H9 (cell line): Measurements from ENCODE around the gene ARSG. TPM values are rescaled to one million over a fixed set of nuclear protein-coding genes. Genes with fewer than 3 reads are reported as not detected.

Source experiments
- DNase-seq: peaks from one replicate; pipeline ENCODE4 v3.0.0-alpha.2; 2017
- H2AFZ ChIP-seq: one replicate; pipeline ENCODE4 v1.6.1; 2013; ENCODE audit warnings: mild to moderate bottlenecking, low read length, control low read depth, moderate library complexity
- H2AK5ac ChIP-seq: 2 replicates; pipeline ENCODE4 v1.6.1; 2013; ENCODE audit warnings: low read length, control low read depth, mixed read lengths; ENCODE audit not compliant: insufficient read length
- H2BK120ac ChIP-seq: one replicate; pipeline ENCODE4 v1.6.1; 2013; ENCODE audit warnings: low read depth, mild to moderate bottlenecking, low read length, control low read depth, inconsistent platforms; ENCODE audit not compliant: poor library complexity, severe bottlenecking
- H2BK12ac ChIP-seq: 2 replicates; pipeline ENCODE4 v1.6.1; 2013; ENCODE audit warnings: low read length, control low read depth, mixed read lengths, low read depth; ENCODE audit not compliant: insufficient read length
- H2BK15ac ChIP-seq: 2 replicates; pipeline ENCODE4 v1.6.1; 2013; ENCODE audit warnings: low read depth, low read length, control low read depth
- H2BK20ac ChIP-seq: one replicate; pipeline ENCODE4 v1.6.1; 2013; ENCODE audit warnings: low read depth, mild to moderate bottlenecking, low read length, control low read depth, inconsistent platforms; ENCODE audit not compliant: poor library complexity, severe bottlenecking
- H2BK5ac ChIP-seq: 2 replicates; pipeline ENCODE4 v1.6.1; 2013; ENCODE audit warnings: low read length, control low read depth, mixed read lengths; ENCODE audit not compliant: insufficient read length
- H3K14ac ChIP-seq: 2 replicates; pipeline ENCODE4 v1.6.1; 2013; ENCODE audit warnings: low read length, control low read depth; ENCODE audit not compliant: insufficient read depth
- H3K18ac ChIP-seq: 2 replicates; pipeline ENCODE4 v1.6.1; 2013; ENCODE audit warnings: low read depth, mild to moderate bottlenecking, mixed read lengths, low read length, control low read depth; ENCODE audit not compliant: insufficient read length
- H3K23ac ChIP-seq: 2 replicates; pipeline ENCODE4 v1.6.1; 2013; ENCODE audit warnings: low read length, control low read depth, mixed read lengths, low read depth; ENCODE audit not compliant: insufficient read length
- H3K23me2 ChIP-seq: 2 replicates; pipeline ENCODE4 v1.6.1; 2013; ENCODE audit warnings: low read depth, mild to moderate bottlenecking, mixed read lengths, low read length, control low read depth; ENCODE audit not compliant: insufficient read length, poor library complexity, severe bottlenecking
- H3K27ac ChIP-seq: 2 replicates; pipeline ENCODE4 v1.5.1; 2013; ENCODE audit warnings: low read length, control low read depth, mixed read lengths, low read depth; ENCODE audit not compliant: insufficient read length
- H3K27me3 ChIP-seq: 2 replicates; pipeline ENCODE4 v1.6.1; 2013; ENCODE audit warnings: low read length, control low read depth, inconsistent platforms; ENCODE audit not compliant: insufficient read depth
- H3K4ac ChIP-seq: 2 replicates; pipeline ENCODE4 v1.6.1; 2013; ENCODE audit warnings: low read depth, mild to moderate bottlenecking, control low read depth, inconsistent platforms, low read length, moderate library complexity
- H3K4me1 ChIP-seq: 2 replicates; pipeline ENCODE4 v1.6.1; 2013; ENCODE audit warnings: low read length, control low read depth, inconsistent platforms; ENCODE audit not compliant: insufficient read depth
- H3K4me2 ChIP-seq: 2 replicates; pipeline ENCODE4 v1.6.1; 2013; ENCODE audit warnings: low read length, control low read depth, mixed read lengths; ENCODE audit not compliant: insufficient read length, insufficient read depth
- H3K56ac ChIP-seq: 2 replicates; pipeline ENCODE4 v1.6.1; 2013; ENCODE audit warnings: low read depth, mild to moderate bottlenecking, mixed read lengths, low read length, control low read depth; ENCODE audit not compliant: insufficient read length
- H3K79me1 ChIP-seq: 2 replicates; pipeline ENCODE4 v1.6.1; 2013; ENCODE audit warnings: low read depth, mild to moderate bottlenecking, moderate library complexity, low read length, control low read depth, inconsistent platforms; ENCODE audit not compliant: insufficient read depth, poor library complexity, severe bottlenecking
- H3K79me2 ChIP-seq: 2 replicates; pipeline ENCODE4 v1.6.1; 2013; ENCODE audit warnings: low read length, control low read depth, inconsistent platforms; ENCODE audit not compliant: insufficient read depth
- H3K9ac ChIP-seq: 2 replicates; pipeline ENCODE4 v1.6.1; 2013; ENCODE audit warnings: low read length, control low read depth, mixed read lengths; ENCODE audit not compliant: insufficient read length; ENCODE audit errors: extremely low read depth
- H3K9me3 ChIP-seq: one replicate; pipeline ENCODE4 v1.6.1; 2013; ENCODE audit warnings: low read depth, low read length, inconsistent platforms; ENCODE audit not compliant: control insufficient read depth
- H3T11ph ChIP-seq: one replicate; pipeline ENCODE4 v1.6.1; 2013; ENCODE audit warnings: mild to moderate bottlenecking, low read length, control low read depth, inconsistent platforms
- H4K20me1 ChIP-seq: one replicate; pipeline ENCODE4 v1.6.1; 2013; ENCODE audit not compliant: control insufficient read depth, insufficient read length, insufficient read depth
- H4K5ac ChIP-seq: 2 replicates; pipeline ENCODE4 v1.6.1; 2013; ENCODE audit warnings: low read depth, mild to moderate bottlenecking, mixed read lengths, low read length, control low read depth; ENCODE audit not compliant: insufficient read length
- H4K8ac ChIP-seq: replicated peaks from 2 replicates; pipeline ENCODE4 v1.6.1; 2013; ENCODE audit warnings: low read length, control low read depth, mixed read lengths, low read depth; ENCODE audit not compliant: insufficient read length
- H4K91ac ChIP-seq: 2 replicates; pipeline ENCODE4 v1.6.1; 2013; ENCODE audit warnings: low read depth, mild to moderate bottlenecking, moderate library complexity, mixed read lengths, low read length, control low read depth; ENCODE audit not compliant: insufficient read length
- H3K27ac Mint-ChIP-seq, 3 experiments: 2 replicates in 2 of 3; 3 replicates in 1 of 3; pipeline ENCODE4 v1.8.0; 2020 to 2021; ENCODE audit warnings: mixed read lengths in 3 of 3, mild to moderate bottlenecking in 1 of 3, moderate library complexity in 1 of 3
- H3K27me3 Mint-ChIP-seq: 2 replicates; pipeline ENCODE4 v1.8.0; 2021; ENCODE audit warnings: low read depth, mild to moderate bottlenecking, moderate library complexity, mixed read lengths
- H3K36me3 Mint-ChIP-seq, 3 experiments: 2 replicates in 2 of 3; 3 replicates in 1 of 3; pipeline ENCODE4 v1.8.0; 2020 to 2021; ENCODE audit warnings: low read depth in 3 of 3, mixed read lengths in 3 of 3; ENCODE audit not compliant: insufficient read depth in 1 of 3
- H3K4me1 Mint-ChIP-seq, 2 experiments: 2 replicates each; pipeline ENCODE4 v1.8.0; 2020; ENCODE audit warnings: mixed read lengths in 2 of 2
- H3K4me3 Mint-ChIP-seq, 2 experiments: 2 replicates in 1 of 2; 3 replicates in 1 of 2; pipeline ENCODE4 v1.8.0; 2020 to 2021; ENCODE audit warnings: mild to moderate bottlenecking in 2 of 2, mixed read lengths in 2 of 2, moderate library complexity in 1 of 2
- H3K9me3 Mint-ChIP-seq, 2 experiments: 2 replicates in 1 of 2; 3 replicates in 1 of 2; pipeline ENCODE4 v1.8.0; 2020; ENCODE audit warnings: mild to moderate bottlenecking in 2 of 2, mixed read lengths in 2 of 2, moderate library complexity in 1 of 2
- WGBS: extraction: QIAGEN DNeasy Blood & Tissue Kit; methylation state at CpG from one replicate; pipeline ENCODE4 v1.1.7; 2013; ENCODE audit warnings: missing lambda C conversion rate, low lambda C conversion rate, mixed read lengths; ENCODE audit not compliant: insufficient read length; ENCODE audit errors: extremely low coverage; 5-methylcytosine and 5-hydroxymethylcytosine counted together
- total RNA-seq: library from RNA; stranded (reverse); gene quantifications from 2 replicates; pipeline ENCODE4 v1.2.1, GENCODE V29; 2021
- TF ChIP-seq, protein P1 (sequence below): fragments of 200-600 bp; sonication (generic); conservative IDR thresholded peaks from 3 replicates; pipeline ENCODE4 v1.8.0; 2021; ENCODE audit warnings: antibody characterized with exemption, mild to moderate bottlenecking

Gene ARSG
- total RNA-seq, 1 experiment from 2014 or later: 3.6 TPM

DNA sequence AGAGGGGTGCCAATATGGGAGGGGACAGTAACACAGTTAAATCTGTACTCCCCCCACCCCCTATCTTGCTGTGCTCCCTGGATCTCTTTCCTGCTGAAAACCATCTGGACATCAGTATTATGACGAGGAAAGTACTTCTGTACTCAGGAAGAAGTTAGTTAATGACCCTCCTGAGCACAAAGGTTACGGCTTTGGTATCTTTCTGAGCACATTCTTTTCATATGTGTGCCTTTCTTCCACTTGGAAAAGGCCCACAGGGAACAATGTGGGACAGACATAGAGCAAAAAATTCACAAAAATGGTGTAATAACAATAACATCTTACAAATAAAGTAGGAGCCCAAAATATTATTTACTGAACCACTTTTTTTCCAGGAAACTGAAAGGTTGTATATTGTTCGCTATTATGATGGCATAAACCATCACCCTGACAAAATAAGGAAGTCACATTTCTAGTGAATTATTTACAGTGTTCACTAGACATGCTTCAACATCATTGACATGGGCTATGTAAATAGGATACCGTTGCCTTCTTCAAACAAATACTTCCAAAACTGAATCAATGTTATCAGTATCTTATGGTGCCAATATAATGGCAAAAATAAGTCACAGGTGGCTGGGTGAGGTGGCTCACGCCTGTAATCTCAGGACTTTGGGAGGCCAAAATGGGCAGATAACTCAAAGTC lies 160.5 kb downstream of the ARSG start:
- Histone ChIP-seq H2BK5ac (no peak overlapping the region), H2BK12ac (no peak overlapping the region), H2AK5ac (no peak overlapping the region), H3K4me1 (no peaks in the 10 kb centered on the region), H3K4me2 (no peak overlapping the region), H3K9me3 (no peaks in the 10 kb centered on the region), H3K79me1 (no peaks in the 10 kb centered on the region), H4K5ac (no peak overlapping the region), H4K20me1 (no peaks in the 10 kb centered on the region), H2BK20ac (no peak overlapping the region), H3K79me2 (no peaks in the 10 kb centered on the region), H3K27ac (no peak overlapping the region), H2BK15ac (no peak overlapping the region), H2BK120ac (no peak overlapping the region), H4K8ac (no peak overlapping the region), H3K23me2 (no peaks in the 10 kb centered on the region), H3K27me3 (no peaks in the 10 kb centered on the region), H3T11ph (no peak overlapping the region), H3K56ac (no peak overlapping the region), H3K18ac (no peak overlapping the region), H3K14ac (no peak overlapping the region), H3K23ac (no peak overlapping the region), H4K91ac (no peak overlapping the region), H3K9ac (no peak overlapping the region), H3K4ac (no peak overlapping the region), H2AFZ (no peak overlapping the region)
- WGBS: no CpG with 5 or more reads among the region's 5 CpGs
- DNase-seq: no peak
- Mint-ChIP-seq H3K4me1 (peaks cover 13 to 14% of the 10 kb centered on the region in 2 experiments), H3K36me3 (peaks cover 11 to 21% (median 18%) of the 10 kb centered on the region in 3 experiments; a peak in 6 of 7 replicates), H3K4me3 (no peak overlapping the region), H3K27me3 (no peaks in the 10 kb centered on the region), H3K27ac (no peak overlapping the region), H3K9me3 (no peaks in the 10 kb centered on the region)
- TF ChIP-seq, protein P1, sequence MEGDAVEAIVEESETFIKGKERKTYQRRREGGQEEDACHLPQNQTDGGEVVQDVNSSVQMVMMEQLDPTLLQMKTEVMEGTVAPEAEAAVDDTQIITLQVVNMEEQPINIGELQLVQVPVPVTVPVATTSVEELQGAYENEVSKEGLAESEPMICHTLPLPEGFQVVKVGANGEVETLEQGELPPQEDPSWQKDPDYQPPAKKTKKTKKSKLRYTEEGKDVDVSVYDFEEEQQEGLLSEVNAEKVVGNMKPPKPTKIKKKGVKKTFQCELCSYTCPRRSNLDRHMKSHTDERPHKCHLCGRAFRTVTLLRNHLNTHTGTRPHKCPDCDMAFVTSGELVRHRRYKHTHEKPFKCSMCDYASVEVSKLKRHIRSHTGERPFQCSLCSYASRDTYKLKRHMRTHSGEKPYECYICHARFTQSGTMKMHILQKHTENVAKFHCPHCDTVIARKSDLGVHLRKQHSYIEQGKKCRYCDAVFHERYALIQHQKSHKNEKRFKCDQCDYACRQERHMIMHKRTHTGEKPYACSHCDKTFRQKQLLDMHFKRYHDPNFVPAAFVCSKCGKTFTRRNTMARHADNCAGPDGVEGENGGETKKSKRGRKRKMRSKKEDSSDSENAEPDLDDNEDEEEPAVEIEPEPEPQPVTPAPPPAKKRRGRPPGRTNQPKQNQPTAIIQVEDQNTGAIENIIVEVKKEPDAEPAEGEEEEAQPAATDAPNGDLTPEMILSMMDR: no peak
